ENCODE measurements around the gene MINDY4.
A peak's percentile ranks its signal among the peaks of the same experiment; 100 is the strongest.

MINDY4 gene

DNA sequence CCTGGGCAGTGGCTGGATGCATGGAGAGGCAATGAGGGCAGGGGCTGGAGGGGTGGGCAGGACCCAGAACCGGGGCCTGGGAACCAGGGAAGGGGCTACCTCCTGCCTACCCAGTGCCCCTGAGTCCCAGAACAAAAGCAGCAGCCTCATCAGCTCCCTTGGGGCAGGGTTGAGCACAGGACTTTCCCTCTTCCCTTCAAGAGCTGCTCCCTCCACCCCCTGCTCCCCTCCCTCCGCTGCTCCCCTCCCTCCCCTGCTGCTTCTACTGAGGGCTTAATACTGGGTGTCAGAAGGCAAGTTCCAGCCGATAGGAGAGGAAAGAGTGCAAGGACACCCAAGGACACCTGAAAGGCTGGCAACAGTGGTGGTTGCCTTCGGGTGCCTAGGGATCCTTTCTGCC is 47.4 kb upstream of the MINDY4 start:
- Histone ChIP-seq H3K27ac (ENCODE audit: low read depth, low read length) (no peak overlapping the region), H3K4me3 (ENCODE audit: insufficient read depth, low read length, poor library complexity, severe bottlenecking) (no peak overlapping the region), H2AFZ (ENCODE audit: low read depth, low read length, severe bottlenecking) (no peak overlapping the region), H3K79me2 (ENCODE audit: insufficient read depth, low read length) (no peaks in the 10 kb centered on the region), H3F3A (ENCODE audit: insufficient read depth) (no peaks in the 10 kb centered on the region), H3K9ac (ENCODE audit: low read length) (no peak overlapping the region), H4K20me1 (ENCODE audit: low read depth, low read length) (no peaks in the 10 kb centered on the region), H3K9me2 (replicated peaks; ENCODE audit: insufficient read depth, low read length) (no peaks in the 10 kb centered on the region), H3K27me3 (ENCODE audit: low read length) (no peaks in the 10 kb centered on the region), H3K4me2 (ENCODE audit: low read depth, low read length, poor library complexity, severe bottlenecking) (no peak overlapping the region), H3K9me3 (ENCODE audit: insufficient read depth, low read length) (no peaks in the 10 kb centered on the region), H3K36me3 (ENCODE audit: low read length) (no peaks in the 10 kb centered on the region)
- TF ChIP-seq EZH2phosphoT487 (conservative IDR thresholded peaks at IDR 0.05; ENCODE audit: low read length) (no peak), CTCF (IDR thresholded peaks at IDR 0.05; ENCODE audit: insufficient read depth, low read length, poor library complexity, severe bottlenecking) (no peak)

GRCh38 chr7:30726296-30727006 is 44.8 kb upstream of the MINDY4 start:
- H3F3A ChIP-seq (ENCODE audit: insufficient read depth) = no peaks in the 10 kb centered on the region
- H3K9ac ChIP-seq (ENCODE audit: low read length) = no peak overlapping the region
- no peak overlapping the region for H3K4me3 ChIP-seq (ENCODE audit: insufficient read depth, low read length, poor library complexity, severe bottlenecking)
- H4K20me1 ChIP-seq (ENCODE audit: low read depth, low read length) = no peaks in the 10 kb centered on the region
- no peaks in the 10 kb centered on the region for H3K9me2 ChIP-seq (replicated peaks; ENCODE audit: insufficient read depth, low read length)
- H3K27me3 ChIP-seq (ENCODE audit: low read length) = no peaks in the 10 kb centered on the region
- no peaks in the 10 kb centered on the region for H3K79me2 ChIP-seq (ENCODE audit: insufficient read depth, low read length)
- H3K27ac ChIP-seq (ENCODE audit: low read depth, low read length) = no peak overlapping the region
- H3K36me3 ChIP-seq (ENCODE audit: low read length) = no peaks in the 10 kb centered on the region
- peak overlapping the region; percentile 6 for H3K4me2 ChIP-seq (ENCODE audit: low read depth, low read length, poor library complexity, severe bottlenecking)
- TF ChIP-seq CTCF (IDR thresholded peaks at IDR 0.05; ENCODE audit: insufficient read depth, low read length, poor library complexity, severe bottlenecking) (no peak), EZH2phosphoT487 (conservative IDR thresholded peaks at IDR 0.05; ENCODE audit: low read length) (no peak)
- H3K9me3 ChIP-seq (ENCODE audit: insufficient read depth, low read length) = no peaks in the 10 kb centered on the region
- H2AFZ ChIP-seq (ENCODE audit: low read depth, low read length, severe bottlenecking) = no peak overlapping the region

GRCh38 chr7:30727061-30727945 is 43.9 kb upstream of the MINDY4 start:
- no peak overlapping the region for H2AFZ ChIP-seq (ENCODE audit: low read depth, low read length, severe bottlenecking)
- H3K4me2 ChIP-seq (ENCODE audit: low read depth, low read length, poor library complexity, severe bottlenecking) = peak overlapping the region; percentile 6
- no peak overlapping the region for H3K9ac ChIP-seq (ENCODE audit: low read length)
- no peak overlapping the region for H3K4me3 ChIP-seq (ENCODE audit: insufficient read depth, low read length, poor library complexity, severe bottlenecking)
- H3K9me2 ChIP-seq (replicated peaks; ENCODE audit: insufficient read depth, low read length) = no peaks in the 10 kb centered on the region
- TF ChIP-seq CTCF (IDR thresholded peaks at IDR 0.05; ENCODE audit: insufficient read depth, low read length, poor library complexity, severe bottlenecking) = no peak
- TF ChIP-seq EZH2phosphoT487 (conservative IDR thresholded peaks at IDR 0.05; ENCODE audit: low read length) = no peak
- H3K27ac ChIP-seq (ENCODE audit: low read depth, low read length) = no peak overlapping the region
- no peaks in the 10 kb centered on the region for H3K9me3 ChIP-seq (ENCODE audit: insufficient read depth, low read length)
- no peaks in the 10 kb centered on the region for H3F3A ChIP-seq (ENCODE audit: insufficient read depth)
- H3K27me3 ChIP-seq (ENCODE audit: low read length) = no peaks in the 10 kb centered on the region
- no peaks in the 10 kb centered on the region for H3K79me2 ChIP-seq (ENCODE audit: insufficient read depth, low read length)
- no peaks in the 10 kb centered on the region for H4K20me1 ChIP-seq (ENCODE audit: low read depth, low read length)
- no peaks in the 10 kb centered on the region for H3K36me3 ChIP-seq (ENCODE audit: low read length)

Data from SU-DHL-6 (cell line).